SKM-1 treated with dmso at 0.1 percent for 144 hours (cell line): ENCODE data around the gene PSD2.

Source experiments
- DNase-seq: peaks from one replicate; lab custom pipeline; 2025; ENCODE audit not compliant: unreplicated experiment; lab: John Stamatoyannopoulos, UW

Gene PSD2

GRCh38 chr5:139795074-139796001, at the start of gene PSD2:
PSD2 (plus strand) TSS chr5:139795808; CDS start chr5:139809441, 13,633 bp downstream.
- DNase-seq, result no peak

- no peak for DNase-seq
Measured at GRCh38 chr5:139746691-139747582, 48.7 kb upstream of the PSD2 start.

GRCh38 chr5:139747583-139748504, 47.8 kb upstream of the PSD2 start:
- DNase-seq, result no peak

GRCh38 chr5:139748505-139748826, 47.1 kb upstream of the PSD2 start:
- DNase-seq, result no peak

GRCh38 chr5:139749242-139749641, 46.4 kb upstream of the PSD2 start:
- DNase-seq, result no peak

- DNase-seq, result no peak
Measured at GRCh38 chr5:139751236-139751635, 44.4 kb upstream of the PSD2 start.

- DNase-seq, result no peak
Measured at GRCh38 chr5:139752506-139753473, 42.8 kb upstream of the PSD2 start.

- no peak for DNase-seq
Measured at GRCh38 chr5:139755892-139756671, 39.5 kb upstream of the PSD2 start.

GRCh38 chr5:139756971-139757370, 38.6 kb upstream of the PSD2 start:
- no peak for DNase-seq

- DNase-seq, result no peak
Measured at GRCh38 chr5:139757727-139758509, 37.7 kb upstream of the PSD2 start.

- no peak for DNase-seq
Measured at GRCh38 chr5:139758510-139759075, 37.0 kb upstream of the PSD2 start.

- DNase-seq, result no peak
Measured at GRCh38 chr5:139759219-139759721, 36.3 kb upstream of the PSD2 start.

- no peak for DNase-seq
Measured at GRCh38 chr5:139760066-139761056, 35.2 kb upstream of the PSD2 start.

- no peak for DNase-seq
Measured at GRCh38 chr5:139761057-139761450, 34.6 kb upstream of the PSD2 start.

- DNase-seq, result no peak
Measured at GRCh38 chr5:139761501-139761900, 34.1 kb upstream of the PSD2 start.

GRCh38 chr5:139762615-139763170, 32.9 kb upstream of the PSD2 start:
- DNase-seq, result no peak
